Measurements from ENCODE around the gene IFNA6. TPM values are rescaled to one million over a fixed set of nuclear protein-coding genes. Genes with fewer than 3 reads are reported as not detected.

Gene IFNA6
- polyA plus RNA-seq, 3 donors: not detected

GRCh38 chr9:21317956-21318923, 32.4 kb downstream of the IFNA6 start:
- Mint-ChIP-seq H3K9me3 (no peaks in the 10 kb centered on the region), H3K36me3 (peaks cover 22% of the 10 kb centered on the region in 2 donors), H3K27me3 (ENCODE audit: low read depth in 3 of 3) (peaks cover 5 to 13% (median 6%) of the 10 kb centered on the region in 3 donors), H3K4me3 (no peak overlapping the region), H3K27ac (no peak overlapping the region), H3K4me1 (peaks cover 8% of the 10 kb centered on the region)
- Histone ChIP-seq H3K36me3 (replicated peaks in 1 of 2; ENCODE audit: control insufficient read depth in 1 of 2, insufficient read depth in 2 of 2, low read length in 2 of 2) (peaks cover 11 to 28% of the 10 kb centered on the region in 2 donors), H3K9ac (ENCODE audit: insufficient read depth, low read length, poor library complexity, severe bottlenecking) (no peak overlapping the region), H3K4me2 (replicated peaks; ENCODE audit: extremely low read depth, low read length, poor library complexity, severe bottlenecking) (no peak overlapping the region), H4K20me1 (ENCODE audit: insufficient read depth, low read length) (peaks cover 6% of the 10 kb centered on the region), H3K9me3 (replicated peaks in 1 of 2; ENCODE audit: control insufficient read depth in 1 of 2, insufficient read depth in 1 of 2, low read length in 2 of 2) (no peaks in the 10 kb centered on the region), H3K27ac (ENCODE audit: low read depth in 1 of 2, low read length in 2 of 2) (no peak overlapping the region), H3K4me3 (replicated peaks in 1 of 3; ENCODE audit: low read depth in 2 of 3, low read length in 3 of 3) (no peak overlapping the region), H3K79me2 (ENCODE audit: insufficient read depth, low read length) (no peaks in the 10 kb centered on the region), H2AFZ (ENCODE audit: insufficient read depth, low read depth, low read length, poor library complexity, severe bottlenecking) (no peak overlapping the region), H3K27me3 (ENCODE audit: control insufficient read depth in 2 of 2, insufficient read depth in 2 of 2, low read length in 2 of 2) (peaks cover 0 to 7% of the 10 kb centered on the region in 2 donors), H3K4me1 (ENCODE audit: control insufficient read depth in 1 of 2, insufficient read depth in 2 of 2, low read length in 2 of 2) (no peaks in the 10 kb centered on the region)
- TF ChIP-seq, protein P1, sequence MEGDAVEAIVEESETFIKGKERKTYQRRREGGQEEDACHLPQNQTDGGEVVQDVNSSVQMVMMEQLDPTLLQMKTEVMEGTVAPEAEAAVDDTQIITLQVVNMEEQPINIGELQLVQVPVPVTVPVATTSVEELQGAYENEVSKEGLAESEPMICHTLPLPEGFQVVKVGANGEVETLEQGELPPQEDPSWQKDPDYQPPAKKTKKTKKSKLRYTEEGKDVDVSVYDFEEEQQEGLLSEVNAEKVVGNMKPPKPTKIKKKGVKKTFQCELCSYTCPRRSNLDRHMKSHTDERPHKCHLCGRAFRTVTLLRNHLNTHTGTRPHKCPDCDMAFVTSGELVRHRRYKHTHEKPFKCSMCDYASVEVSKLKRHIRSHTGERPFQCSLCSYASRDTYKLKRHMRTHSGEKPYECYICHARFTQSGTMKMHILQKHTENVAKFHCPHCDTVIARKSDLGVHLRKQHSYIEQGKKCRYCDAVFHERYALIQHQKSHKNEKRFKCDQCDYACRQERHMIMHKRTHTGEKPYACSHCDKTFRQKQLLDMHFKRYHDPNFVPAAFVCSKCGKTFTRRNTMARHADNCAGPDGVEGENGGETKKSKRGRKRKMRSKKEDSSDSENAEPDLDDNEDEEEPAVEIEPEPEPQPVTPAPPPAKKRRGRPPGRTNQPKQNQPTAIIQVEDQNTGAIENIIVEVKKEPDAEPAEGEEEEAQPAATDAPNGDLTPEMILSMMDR (IDR thresholded peaks at IDR 0.05): peak; percentile 81
- peak; percentile 8 to 36 (median 21) for DNase-seq
- no CpG with 5 or more reads among the region's 7 CpGs for WGBS (ENCODE audit: insufficient coverage)
- intact Hi-C loops (cut with micrococcal nuclease): no loop called here

- Mint-ChIP-seq H3K4me1 (peaks cover 5% of the 10 kb centered on the region), H3K27me3 (ENCODE audit: low read depth in 3 of 3) (peaks cover 5 to 13% (median 6%) of the 10 kb centered on the region in 3 donors), H3K27ac (no peak overlapping the region), H3K9me3 (no peaks in the 10 kb centered on the region), H3K4me3 (no peak overlapping the region), H3K36me3 (peaks cover 8 to 13% of the 10 kb centered on the region in 2 donors)
- Histone ChIP-seq H2AFZ (ENCODE audit: insufficient read depth, low read depth, low read length, poor library complexity, severe bottlenecking) (no peak overlapping the region), H3K9me3 (replicated peaks in 1 of 2; ENCODE audit: control insufficient read depth in 1 of 2, insufficient read depth in 1 of 2, low read length in 2 of 2) (no peaks in the 10 kb centered on the region), H3K4me2 (replicated peaks; ENCODE audit: extremely low read depth, low read length, poor library complexity, severe bottlenecking) (no peak overlapping the region), H3K9ac (ENCODE audit: insufficient read depth, low read length, poor library complexity, severe bottlenecking) (no peak overlapping the region), H3K36me3 (replicated peaks in 1 of 2; ENCODE audit: control insufficient read depth in 1 of 2, insufficient read depth in 2 of 2, low read length in 2 of 2) (peaks cover 0 to 14% of the 10 kb centered on the region in 2 donors), H3K4me1 (ENCODE audit: control insufficient read depth in 1 of 2, insufficient read depth in 2 of 2, low read length in 2 of 2) (no peaks in the 10 kb centered on the region), H3K27me3 (ENCODE audit: control insufficient read depth in 2 of 2, insufficient read depth in 2 of 2, low read length in 2 of 2) (peaks cover 0 to 7% of the 10 kb centered on the region in 2 donors), H3K4me3 (replicated peaks in 1 of 3; ENCODE audit: low read depth in 2 of 3, low read length in 3 of 3) (no peak overlapping the region), H3K27ac (ENCODE audit: low read depth in 1 of 2, low read length in 2 of 2) (no peak overlapping the region), H3K79me2 (ENCODE audit: insufficient read depth, low read length) (no peaks in the 10 kb centered on the region), H4K20me1 (ENCODE audit: insufficient read depth, low read length) (no peaks in the 10 kb centered on the region)
- intact Hi-C loops (cut with micrococcal nuclease): no loop called here
- TF ChIP-seq, protein P1 (IDR thresholded peaks at IDR 0.05): no peak
- WGBS (ENCODE audit: insufficient coverage): 57% methylated on average over 1 of the region's 3 CpGs
- no peak for DNase-seq
These were observed 33.8 kb downstream of the IFNA6 start for GRCh38 chr9:21316860-21317259.
